Measurements from ENCODE around the gene COL2A1.

GRCh38 chr12:48029491-48030172 lies 25.4 kb upstream of the COL2A1 start:
- TF ChIP-seq ZNF184 (CRISPR knock-in tag; IDR thresholded peaks at IDR 0.05), result no peak
- TF ChIP-seq CTCF (IDR thresholded peaks at IDR 0.05 in 2 of 3, conservative IDR thresholded peaks at IDR 0.05 in 1 of 3; ENCODE audit: insufficient read depth in 2 of 3, low read depth in 1 of 3, low read length in 3 of 3), result no peak
- no peak for TF ChIP-seq REST (IDR thresholded peaks at IDR 0.05; ENCODE audit: borderline replicate concordance)
- TF ChIP-seq REST (CRISPR knock-in tag; IDR thresholded peaks at IDR 0.05; ENCODE audit: low read depth), result no peak
- TF ChIP-seq SP2 (IDR thresholded peaks at IDR 0.05; ENCODE audit: extremely low read depth, low read depth, low read length, poor library complexity, severe bottlenecking), result no peak
- TF ChIP-seq U2AF1 (optimal IDR thresholded peaks at IDR 0.05; ENCODE audit: low read depth, low read length), result no peak
- no peak for TF ChIP-seq ZC3H11A (IDR thresholded peaks at IDR 0.05; ENCODE audit: low read depth, low read length)
- TF ChIP-seq ZSCAN29 (IDR thresholded peaks at IDR 0.05), result no peak
- TF ChIP-seq RAD21 (CRISPR knock-in tag; conservative IDR thresholded peaks at IDR 0.05 in 1 of 2, IDR thresholded peaks at IDR 0.05 in 1 of 2), result no peak
